NCI-H460 (cell line): ENCODE results near the gene ZNF317. TPM values are rescaled to one million over a fixed set of nuclear protein-coding genes. Genes with fewer than 3 reads are reported as not detected.
A peak's percentile ranks its signal among the peaks of the same experiment; 100 is the strongest.

ENCODE experiments used
- DNase-seq: peaks from one replicate; pipeline ENCODE4 v3.0.0-alpha.2; 2016; ENCODE audit warnings: low read depth; ENCODE audit errors: extremely low read depth
- polyA plus RNA-seq: library from polyadenylated mRNA; depleted of rRNA; stranded (reverse); fragments of >200 nt; gene quantifications from 2 replicates; pipeline ENCODE4 v1.2.3, GENCODE V29; 2014; cell fraction: nucleus; rRNA removed
- total RNA-seq: library from RNA; depleted of rRNA; stranded (reverse); fragments of >200 nt; shearing (Covaris generic); gene quantifications from 2 replicates; pipeline ENCODE4 v1.2.3, GENCODE V29; 2014; rRNA removed

Gene ZNF317
- total RNA-seq = 18.8 and 21.6 TPM in 2 replicates
- 8.9 and 17.0 TPM in 2 replicates for polyA plus RNA-seq

- peak; percentile 89 for DNase-seq
These were observed at the start of gene ZNF317 for GRCh38 chr19:9140159-9140874. TSS of gene ZNF317 (plus strand) at chr19:9140397. CDS start at chr19:9156017, 15,620 bp downstream.

DNA sequence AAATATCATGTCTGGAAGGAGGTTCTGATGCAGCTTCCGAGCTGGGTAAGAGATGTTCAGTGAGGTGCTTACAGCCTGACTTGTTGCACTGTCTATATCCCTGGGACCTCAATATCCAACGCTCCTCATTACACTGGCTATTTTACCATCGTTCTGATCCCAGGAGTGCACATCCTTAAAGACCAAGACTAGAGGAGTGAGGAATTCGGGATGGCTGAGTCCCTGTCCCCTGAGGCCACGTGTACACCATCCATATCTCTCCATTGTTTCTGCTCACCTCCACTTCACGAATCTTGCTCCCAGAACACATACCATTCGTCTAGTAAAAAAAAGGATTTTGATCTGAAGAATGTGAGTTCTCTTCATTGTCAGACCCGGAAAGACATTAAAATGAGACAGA lies 32.8 kb upstream of the ZNF317 start, which contains the start of gene OR7G2:
OR7G2 (minus strand) TSS at position 101 of the 400 bp plus-strand sequence. CDS start 4,232 bp downstream, outside the sequence.
- no peak for DNase-seq

DNA sequence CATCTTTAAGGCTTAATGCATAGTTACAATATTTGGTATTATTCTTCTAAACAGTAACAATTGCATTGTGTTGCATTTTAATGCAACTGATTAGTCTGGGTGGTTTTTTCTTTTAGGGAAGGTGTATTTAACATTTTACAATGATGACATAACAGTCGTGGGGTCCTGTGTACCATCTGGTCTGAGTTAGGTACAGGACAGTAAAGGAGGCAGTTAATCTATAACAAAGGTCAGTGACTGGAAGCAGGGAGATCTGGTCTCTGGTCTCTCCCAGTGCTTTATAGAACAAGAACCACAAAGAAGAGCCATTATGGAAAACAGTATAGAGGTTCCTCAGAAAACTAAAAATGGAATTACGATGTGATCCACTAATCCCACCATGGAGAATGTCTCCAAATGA lies 30.2 kb upstream of the ZNF317 start:
- no peak for DNase-seq

GRCh38 chr19:9115307-9115813 lies 24.8 kb upstream of the ZNF317 start, which contains the start of gene OR7G1:
TSS of gene OR7G1 (minus strand) at chr19:9115763. CDS start at chr19:9115763, 0 bp downstream.
- no peak for DNase-seq

GRCh38 chr19:9116547-9116946 lies 23.6 kb upstream of the ZNF317 start:
- no peak for DNase-seq

DNA sequence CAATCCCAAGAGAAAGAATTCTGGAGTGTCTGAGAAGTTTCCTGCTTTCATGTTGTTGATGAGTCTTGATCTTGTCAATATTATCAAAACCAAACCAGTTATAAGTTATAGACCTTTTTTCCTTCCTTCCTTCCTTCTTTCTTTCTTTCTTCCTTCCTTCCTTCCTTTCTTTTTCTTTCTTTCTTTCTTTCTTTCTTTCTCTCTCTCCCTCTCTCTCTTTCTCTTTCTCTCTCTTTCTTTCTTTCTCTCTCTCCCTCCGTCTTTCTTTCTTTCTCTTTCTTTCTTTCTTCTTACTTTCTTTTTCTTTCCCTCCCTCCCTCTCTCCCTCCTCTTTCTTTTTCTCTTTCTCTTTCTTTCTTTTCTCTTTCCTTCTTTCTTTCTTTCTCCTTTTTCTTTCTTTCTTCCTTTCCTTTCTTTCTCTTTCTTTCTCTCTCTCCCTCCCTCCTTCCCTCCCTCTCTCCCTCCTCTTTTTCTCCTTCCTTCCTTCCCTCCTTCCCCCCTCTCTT lies 13.2 kb upstream of the ZNF317 start, which contains the start of gene OR7G3:
OR7G3 (minus strand) TSS at position 51 of the 506 bp plus-strand sequence; CDS start at position 51, 0 bp downstream.
- DNase-seq = no peak

- no peak for DNase-seq
These were observed 12.0 kb upstream of the ZNF317 start for GRCh38 chr19:9128171-9128570.

- DNase-seq = no peak
These were observed 9.2 kb upstream of the ZNF317 start for GRCh38 chr19:9130965-9131364.

- DNase-seq = no peak
These were observed 7.8 kb upstream of the ZNF317 start for GRCh38 chr19:9132422-9132821.

- DNase-seq = no peak
These were observed 513 bp upstream of the ZNF317 start for GRCh38 chr19:9139609-9140158.

- DNase-seq = no peak
These were observed 4.7 kb downstream of the ZNF317 start for GRCh38 chr19:9144920-9145319.

DNA sequence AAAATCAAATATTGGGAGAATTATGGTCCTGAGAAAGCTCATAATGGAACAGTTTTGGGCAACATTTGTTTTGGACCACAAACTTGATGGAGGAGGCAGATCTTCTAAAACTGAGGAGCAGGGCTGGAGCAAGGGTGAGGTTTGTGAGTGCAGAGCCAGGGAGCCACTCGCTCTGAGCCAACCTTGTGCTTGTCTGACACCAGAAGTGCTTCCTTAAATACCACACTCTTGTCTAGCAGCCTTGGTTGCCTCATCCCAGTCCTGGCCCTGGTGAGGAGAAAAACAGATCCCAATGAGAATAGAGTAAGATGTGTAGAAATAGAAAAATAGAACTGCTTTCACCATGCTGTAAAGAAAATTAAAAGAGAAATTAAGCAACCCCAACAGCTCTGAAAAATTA lies 6.7 kb downstream of the ZNF317 start:
- no peak for DNase-seq

GRCh38 chr19:9148697-9149096 lies 8.5 kb downstream of the ZNF317 start:
- DNase-seq = no peak

GRCh38 chr19:9149997-9150396 lies 9.8 kb downstream of the ZNF317 start:
- DNase-seq = no peak

- DNase-seq = no peak
These were observed 10.5 kb downstream of the ZNF317 start for GRCh38 chr19:9150650-9151049.

GRCh38 chr19:9151367-9151766 lies 11.2 kb downstream of the ZNF317 start:
- DNase-seq = no peak

DNA sequence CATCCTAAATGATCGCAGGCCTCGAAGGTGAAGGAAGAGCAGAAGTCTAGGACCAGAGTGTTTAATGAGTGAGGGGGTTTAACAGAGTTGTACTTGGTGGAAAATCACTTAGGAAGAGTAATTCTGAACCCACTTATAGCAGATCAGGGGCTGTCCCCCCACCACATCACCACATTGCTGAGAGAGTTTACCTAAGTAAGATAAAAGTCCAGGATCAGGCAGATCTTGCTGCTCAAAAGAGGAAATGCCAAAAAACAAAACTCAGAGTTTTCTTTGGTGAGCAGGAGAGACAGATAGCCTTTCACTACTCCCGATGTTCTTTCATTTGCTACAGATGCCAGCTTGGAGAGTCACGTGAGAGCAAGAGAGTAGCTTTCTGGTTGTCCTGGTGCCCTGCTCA lies 15.4 kb downstream of the ZNF317 start:
- no peak for DNase-seq

- no peak for DNase-seq
These were observed 16.1 kb downstream of the ZNF317 start for GRCh38 chr19:9156304-9156703.

- no peak for DNase-seq
These were observed 19.7 kb downstream of the ZNF317 start for GRCh38 chr19:9159891-9160290.

DNA sequence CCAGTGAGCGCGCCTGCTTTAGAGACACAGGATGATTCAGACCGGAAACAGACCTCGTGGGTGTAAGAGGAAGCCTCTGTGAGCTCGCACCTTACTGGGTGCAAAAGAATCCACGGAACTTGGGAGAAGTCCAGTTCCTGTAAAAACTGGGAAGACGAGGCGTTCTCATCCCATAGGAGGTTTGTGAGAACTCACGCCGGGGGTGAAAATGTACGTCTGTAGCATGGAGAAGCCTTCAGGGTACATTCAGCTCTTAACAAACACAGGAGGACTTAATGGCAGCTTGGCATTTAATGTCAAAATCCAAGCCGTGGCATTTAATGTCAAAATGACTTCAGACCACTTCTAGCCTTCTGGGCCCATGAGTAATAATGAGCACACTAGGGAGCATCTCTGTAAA lies 21.2 kb downstream of the ZNF317 start:
- no peak for DNase-seq

DNA sequence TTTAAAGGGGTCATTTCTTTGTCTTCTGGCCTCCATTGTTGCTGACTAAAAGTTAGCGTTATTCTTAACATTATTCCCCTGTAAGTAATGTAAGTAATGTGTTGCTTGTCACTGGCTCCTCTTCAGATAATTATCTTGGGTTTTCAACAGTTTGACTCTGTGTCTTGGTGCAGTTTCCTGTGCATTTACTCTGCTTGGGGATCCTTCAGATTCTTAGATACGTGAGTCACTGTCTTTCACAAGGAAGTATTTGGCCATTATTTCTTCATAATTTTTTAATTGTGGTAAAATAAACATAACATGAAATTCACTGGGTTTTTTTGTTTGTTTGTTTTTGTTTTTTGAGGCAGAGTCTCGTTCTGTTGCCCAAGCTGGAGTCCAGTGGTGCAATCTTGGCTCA lies 25.1 kb downstream of the ZNF317 start:
- DNase-seq = no peak

- no peak for DNase-seq
These were observed 26.6 kb downstream of the ZNF317 start for GRCh38 chr19:9166846-9167245.
